GM23248 (cell line): ENCODE data around the gene ITGAL.

Experiments used
- EZH2 ChIP-seq: fragments of 200-600 bp; sonication (generic); IDR thresholded peaks from 2 replicates; pipeline ENCODE4 v1.6.1; 2018; ENCODE audit warnings: antibody characterized with exemption, mild to moderate bottlenecking; ENCODE audit not compliant: insufficient read depth, poor library complexity, severe bottlenecking
- EZH2phosphoT487 ChIP-seq: fragments of 200-600 bp; sonication (generic); IDR thresholded peaks from 2 replicates; pipeline ENCODE4 v1.6.1; 2018; ENCODE audit warnings: antibody characterized with exemption, moderate library complexity, mild to moderate bottlenecking, low read depth; ENCODE audit not compliant: insufficient read depth

DNA sequence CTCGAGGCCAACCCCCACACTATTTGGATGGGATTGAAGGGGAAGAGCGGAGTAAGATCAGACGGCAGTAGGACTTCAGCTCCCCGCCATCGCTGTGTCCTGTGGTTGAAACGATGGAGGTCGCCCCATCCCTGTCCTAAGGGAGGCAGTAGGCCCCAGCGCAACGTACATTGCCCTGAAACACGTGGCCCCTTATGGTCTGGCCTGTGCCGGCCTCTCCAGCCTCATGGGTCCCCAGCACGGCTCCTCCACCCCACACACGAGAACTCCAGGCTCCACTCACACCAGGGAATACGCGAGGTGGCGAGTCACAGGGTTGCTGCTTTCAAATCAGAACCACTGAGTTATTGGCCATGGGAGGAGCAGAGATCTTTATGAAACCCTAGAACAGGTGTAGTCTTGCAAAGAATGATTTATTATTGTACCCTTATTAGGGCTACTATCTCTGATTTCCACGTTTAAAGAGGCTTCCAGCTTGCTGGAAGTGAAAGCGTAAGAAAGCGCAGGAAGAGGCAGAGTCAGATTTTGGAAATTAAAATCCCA is 42.0 kb upstream of the ITGAL start:
- TF ChIP-seq EZH2: no peak
- TF ChIP-seq EZH2phosphoT487: no peak
